ENCODE measurements around the gene CCNL2.

GRCh38 chr1:1347026-1347595, 52.0 kb downstream of the CCNL2 start:
- TF ChIP-seq POLR2A (IDR thresholded peaks at IDR 0.05) (no peak), CTCF (IDR thresholded peaks at IDR 0.05 in 4 of 5, conservative IDR thresholded peaks at IDR 0.05 in 1 of 5) (no peak)
